GM19239 (cell line): ENCODE data around the gene TEX29.

Experiments used
- DNase-seq: peaks from one replicate; pipeline ENCODE4 v3.0.0; 2011; ENCODE audit warnings: low spot score; ENCODE audit not compliant: insufficient read length
- FAIRE-seq: peaks from 2 replicates; lab custom pipeline; 2011; peaks lifted over from hg19 to GRCh38; lab: Jason Lieb, UNC

TEX29 gene

DNA sequence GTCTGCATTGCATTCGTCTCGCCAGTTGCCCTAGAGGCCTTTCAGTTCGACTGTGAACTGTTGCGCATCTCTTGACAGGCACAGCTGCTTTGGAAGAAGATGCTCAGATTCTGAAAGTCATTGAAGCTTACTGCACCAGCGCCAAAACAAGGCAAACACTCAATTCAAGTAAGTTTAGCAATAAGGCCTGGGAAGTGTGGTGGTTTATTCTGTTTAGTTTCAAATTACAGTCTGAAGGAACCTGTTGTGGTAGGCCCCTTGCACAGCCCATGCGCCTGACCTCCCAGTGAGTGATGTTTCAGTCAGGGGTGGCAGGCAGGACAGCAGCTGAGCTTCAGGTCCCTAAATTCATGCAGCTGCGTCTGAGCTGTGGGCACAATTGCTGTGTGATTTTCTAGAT is 32.2 kb upstream of the TEX29 start:
- FAIRE-seq (no peak), DNase-seq (no peak)

DNA sequence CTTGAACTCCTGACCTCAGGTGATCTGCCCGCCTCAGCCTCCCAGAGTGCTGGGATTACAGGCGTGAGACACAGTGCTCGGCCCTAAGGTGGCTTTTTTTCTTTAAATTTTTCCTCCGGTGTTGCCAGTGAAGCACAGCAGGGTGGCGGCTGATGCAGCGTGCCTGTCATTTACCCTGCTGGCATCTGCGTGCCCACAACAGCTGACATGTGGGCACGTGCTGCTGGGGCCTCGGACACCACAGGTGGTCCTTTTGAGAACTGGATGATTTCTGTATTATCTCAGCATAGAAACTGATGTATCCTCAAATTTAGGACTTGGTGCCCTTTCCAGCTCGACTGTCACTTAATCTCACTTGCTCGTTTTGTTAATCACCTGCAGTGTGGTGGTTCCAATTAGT is 31.2 kb upstream of the TEX29 start:
- no peak for FAIRE-seq
- no peak for DNase-seq

DNA sequence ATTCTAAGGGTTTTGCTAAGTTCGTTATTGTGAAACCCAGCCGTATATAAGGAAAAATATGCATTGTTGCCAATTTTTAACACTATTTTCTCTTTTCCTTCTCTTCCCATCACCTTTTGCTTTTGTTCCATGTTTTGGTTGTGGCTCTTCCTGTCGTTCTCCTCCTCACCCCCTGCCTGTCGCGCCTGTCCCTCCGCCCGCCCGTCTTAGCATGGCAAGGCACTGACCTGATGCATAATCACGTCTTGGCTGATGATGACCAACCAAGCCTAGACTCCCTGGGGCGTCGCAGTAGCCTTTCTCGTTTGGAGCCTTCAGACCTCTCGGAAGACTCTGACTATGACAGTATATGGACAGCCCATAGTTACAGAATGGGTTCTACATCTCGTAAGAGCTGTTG is 28.5 kb upstream of the TEX29 start:
- FAIRE-seq: no peak
- DNase-seq: no peak

DNA sequence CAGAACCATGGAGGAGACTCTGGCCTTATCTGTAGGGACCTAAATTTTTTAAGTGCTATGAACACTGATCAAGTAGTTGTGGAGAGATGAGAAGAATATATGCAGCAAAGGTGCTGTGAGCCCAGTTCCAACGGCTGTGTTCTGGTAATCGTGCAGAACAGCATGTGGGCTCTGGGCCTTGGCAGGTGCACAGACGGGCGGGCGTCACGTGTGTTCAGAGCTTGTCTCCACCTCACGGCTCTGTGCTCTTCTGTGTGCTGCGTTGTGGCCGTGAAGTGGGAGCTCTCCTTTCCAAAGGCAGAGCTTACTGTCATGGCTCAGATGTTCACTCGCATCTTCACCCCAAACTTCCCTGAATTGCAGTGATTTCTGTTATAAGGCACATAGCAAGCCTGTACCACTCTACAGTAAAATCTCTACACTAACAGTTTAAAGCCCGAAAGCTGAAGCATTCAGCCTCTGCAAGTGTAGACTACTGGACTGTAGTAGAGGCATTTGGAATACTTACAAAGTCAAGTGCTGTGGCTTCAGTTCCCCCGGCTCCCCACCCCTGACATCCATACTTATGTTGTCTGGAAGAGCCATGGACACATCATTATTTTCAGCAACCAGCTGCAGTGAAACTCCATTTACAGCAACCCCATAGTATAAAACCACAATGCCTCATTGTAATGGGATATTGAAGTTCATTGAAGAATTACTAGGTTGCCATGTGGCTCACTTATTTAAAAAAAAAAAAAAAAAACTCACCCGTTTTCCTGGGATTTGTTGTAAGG is 27.5 kb upstream of the TEX29 start:
- FAIRE-seq (no peak), DNase-seq (no peak)

DNA sequence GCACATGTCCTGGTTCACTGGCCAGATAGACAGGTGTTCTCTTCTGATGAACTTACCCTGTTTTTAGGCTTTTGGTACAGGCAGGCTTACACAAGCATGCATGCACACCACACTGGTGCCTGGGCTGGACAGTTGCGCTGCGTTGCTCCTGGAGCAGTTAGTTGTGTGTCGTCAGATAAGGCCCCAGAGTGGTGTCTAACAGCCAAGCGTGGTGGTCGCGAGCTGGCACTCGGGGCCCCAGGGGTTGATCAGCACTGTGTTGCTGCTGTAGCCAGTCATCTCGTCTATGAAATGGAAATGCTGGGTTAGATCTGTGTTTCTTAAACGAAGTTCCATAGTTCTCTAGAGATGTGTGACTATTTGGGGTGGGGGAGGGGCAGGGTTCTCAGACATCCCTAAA is 24.6 kb upstream of the TEX29 start:
- DNase-seq (no peak), FAIRE-seq (no peak)

DNA sequence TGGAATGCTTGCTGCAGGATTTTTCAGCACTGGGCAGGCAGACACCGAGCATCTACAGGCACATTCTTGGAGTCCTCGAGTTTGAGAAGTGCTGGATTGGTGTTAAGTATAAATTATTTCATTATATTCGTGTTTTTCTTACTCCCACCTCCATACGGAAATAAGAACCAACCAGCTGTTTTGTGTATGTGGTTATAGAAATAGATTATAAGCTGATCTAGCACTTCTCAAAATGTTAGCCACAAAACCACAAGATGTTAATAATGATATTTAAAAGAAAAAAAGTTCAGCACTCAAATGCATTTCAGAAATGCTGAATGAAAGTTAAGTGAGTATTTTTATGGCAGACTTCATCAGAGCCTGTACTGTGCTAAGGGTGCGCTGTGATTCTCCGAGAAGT is 24.0 kb upstream of the TEX29 start:
- FAIRE-seq: no peak

DNA sequence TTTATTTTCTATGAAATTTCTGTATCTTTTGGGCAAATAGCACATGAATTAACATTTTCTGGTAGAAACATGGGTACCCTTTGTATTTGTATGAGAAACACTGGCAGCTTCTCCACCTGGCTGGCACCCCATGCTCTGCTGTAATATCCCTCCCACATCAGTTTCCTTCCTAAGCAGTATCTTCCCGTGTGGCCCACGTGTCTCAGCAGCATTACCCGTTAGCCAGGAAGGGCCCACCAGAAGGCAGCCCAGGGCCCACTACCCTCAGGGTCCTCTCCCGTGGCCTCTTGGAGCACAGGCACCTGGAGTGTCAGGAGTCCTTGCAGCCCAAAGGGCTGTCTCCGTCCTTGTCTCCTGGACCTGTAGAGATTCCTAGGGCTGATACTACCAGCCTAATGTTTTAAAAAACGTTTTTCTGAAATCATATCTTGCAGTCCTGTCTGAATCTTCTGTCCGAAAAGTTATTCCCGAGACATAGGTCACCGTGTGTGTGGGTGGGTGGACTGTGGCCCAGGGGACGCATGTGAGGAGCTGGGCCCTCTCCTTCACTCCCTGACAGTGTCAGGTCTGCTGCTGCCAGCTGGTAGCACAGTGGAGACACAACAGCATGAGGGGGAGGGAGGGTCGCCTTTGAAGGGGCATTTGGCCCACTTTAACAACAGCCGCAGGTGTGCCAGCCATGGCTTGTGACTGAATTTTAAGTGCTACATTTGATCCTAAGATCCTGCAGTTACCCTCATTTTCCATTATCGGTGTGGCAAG is 22.0 kb upstream of the TEX29 start:
- FAIRE-seq: no peak
- DNase-seq: no peak

More for the DNA sequence above, 24.0 kb upstream of the TEX29 start:
- no peak for DNase-seq

DNA sequence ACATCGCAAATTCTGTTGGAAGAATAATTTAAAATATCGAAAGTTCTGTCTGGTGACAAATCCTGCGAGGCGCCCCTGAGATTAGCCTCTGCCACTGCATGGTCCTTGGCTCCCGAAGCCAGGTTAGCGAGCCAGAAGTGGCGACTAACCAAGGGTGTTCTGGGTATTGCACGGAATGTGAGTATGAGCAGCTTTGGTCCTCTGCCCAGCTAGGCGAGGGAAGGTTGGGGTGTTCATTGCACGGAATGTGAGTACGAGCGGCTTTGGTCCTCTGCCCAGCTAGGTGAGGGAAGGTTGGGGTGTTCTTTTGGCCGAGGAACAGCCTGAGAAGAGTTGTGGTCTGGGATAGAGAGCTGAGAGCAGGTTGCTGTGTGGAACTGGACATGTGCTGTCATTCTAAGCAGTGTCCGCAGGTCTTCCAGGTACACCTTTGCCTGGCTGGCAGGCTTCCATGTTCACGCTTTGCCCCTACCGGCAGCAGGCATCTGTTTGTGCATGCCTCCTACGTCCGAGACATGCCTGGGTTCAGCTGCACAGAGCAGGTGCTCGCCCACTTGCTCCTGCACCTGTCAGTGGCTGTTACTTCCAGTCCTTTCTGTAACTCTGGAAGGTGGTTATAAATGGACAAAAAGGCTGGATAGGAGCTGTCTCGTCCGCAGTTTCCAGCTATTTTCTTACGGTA is 18.3 kb upstream of the TEX29 start:
- FAIRE-seq (no peak), DNase-seq (no peak)

GRCh38 chr13:111303559-111303958 is 16.9 kb upstream of the TEX29 start:
- FAIRE-seq: no peak
- DNase-seq: no peak

- FAIRE-seq: peak; percentile 90
- peak; percentile 65 for DNase-seq
Observed at GRCh38 chr13:111304041-111304544, 16.3 kb upstream of the TEX29 start.

GRCh38 chr13:111304603-111305289 is 15.7 kb upstream of the TEX29 start:
- DNase-seq (no peak), FAIRE-seq (peak; percentile 87)

- no peak for FAIRE-seq
Observed at GRCh38 chr13:111312944-111313590, 7.4 kb upstream of the TEX29 start.

DNA sequence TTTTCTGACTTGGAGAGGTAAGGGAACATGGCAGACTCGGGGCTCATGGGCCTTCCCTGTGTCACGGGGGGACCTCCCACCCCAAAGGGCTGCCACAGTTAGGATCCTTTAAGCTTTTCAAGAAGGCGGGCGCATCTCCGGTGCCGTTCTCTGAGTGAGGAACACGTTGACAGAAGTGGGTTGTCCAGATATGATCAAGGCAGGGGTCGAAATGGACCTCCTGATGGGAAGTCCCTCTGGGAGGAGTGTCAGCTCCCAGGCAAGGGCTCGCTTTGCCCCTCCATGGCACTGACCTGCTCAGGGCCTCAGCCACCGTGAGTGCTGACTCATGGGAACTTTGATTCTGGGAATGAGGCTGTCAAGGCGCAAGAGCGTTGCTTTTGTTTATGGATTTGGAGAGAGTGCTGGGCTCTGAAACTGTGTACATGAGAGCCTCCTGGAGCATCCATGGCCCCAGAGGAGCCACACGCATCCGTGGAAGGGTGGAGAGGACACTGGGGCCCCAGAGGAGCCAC is 6.5 kb upstream of the TEX29 start:
- DNase-seq (no peak), FAIRE-seq (no peak)

More at GRCh38 chr13:111312944-111313590, 7.4 kb upstream of the TEX29 start:
- no peak for DNase-seq

DNA sequence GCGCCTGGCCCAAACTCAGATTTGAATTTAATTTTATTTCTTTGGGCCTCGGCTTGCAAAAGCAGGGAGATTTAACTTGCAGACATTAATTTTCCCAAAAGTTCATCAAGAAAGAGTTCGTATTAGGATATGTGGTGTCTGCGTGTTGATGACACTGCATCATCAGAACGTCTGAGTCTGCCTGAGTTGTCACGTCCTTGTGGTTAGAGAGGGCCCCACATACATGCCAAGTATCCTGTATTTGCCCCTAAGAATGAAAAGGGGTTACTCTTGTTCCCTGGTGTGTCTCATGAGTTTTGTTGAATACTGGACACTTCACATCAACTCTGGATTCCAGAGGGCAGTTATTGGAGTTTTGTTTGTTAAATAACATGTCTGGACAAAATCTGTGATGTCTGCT is 5.6 kb upstream of the TEX29 start:
- FAIRE-seq: no peak
- DNase-seq: no peak

DNA sequence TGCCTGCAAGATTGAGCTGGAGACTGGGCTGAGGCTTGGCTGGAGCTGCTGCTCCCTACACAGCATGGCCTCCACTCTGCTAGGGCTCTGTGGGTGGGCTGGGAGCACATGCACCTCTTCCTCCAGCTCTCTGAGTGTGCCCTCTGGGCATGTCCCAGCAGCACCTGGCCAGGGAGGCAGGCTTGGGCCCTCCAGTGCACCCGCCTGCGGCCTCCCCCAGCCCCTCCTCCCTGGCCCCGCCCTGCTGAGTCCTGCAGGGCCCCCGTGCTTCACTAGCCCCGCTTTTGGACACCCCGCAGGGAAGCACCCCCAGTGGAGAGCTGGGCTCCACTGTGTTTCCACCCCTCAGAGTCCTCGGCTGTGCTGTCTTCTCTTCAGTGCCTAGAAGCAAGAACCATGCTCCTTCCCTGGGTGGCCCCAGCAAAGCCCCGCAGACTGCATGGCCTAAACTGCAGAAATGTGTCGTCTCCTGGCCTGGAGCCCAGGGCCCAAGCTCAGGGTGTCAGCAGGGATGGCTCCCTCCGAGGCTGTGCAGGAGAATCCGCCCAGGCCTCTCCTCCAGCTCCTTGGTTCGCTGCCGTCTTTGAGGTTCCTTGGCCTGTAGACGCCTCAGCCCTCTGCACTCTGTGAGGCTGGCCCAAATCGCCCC is 5.0 kb upstream of the TEX29 start:
- FAIRE-seq (no peak), DNase-seq (no peak)

DNA sequence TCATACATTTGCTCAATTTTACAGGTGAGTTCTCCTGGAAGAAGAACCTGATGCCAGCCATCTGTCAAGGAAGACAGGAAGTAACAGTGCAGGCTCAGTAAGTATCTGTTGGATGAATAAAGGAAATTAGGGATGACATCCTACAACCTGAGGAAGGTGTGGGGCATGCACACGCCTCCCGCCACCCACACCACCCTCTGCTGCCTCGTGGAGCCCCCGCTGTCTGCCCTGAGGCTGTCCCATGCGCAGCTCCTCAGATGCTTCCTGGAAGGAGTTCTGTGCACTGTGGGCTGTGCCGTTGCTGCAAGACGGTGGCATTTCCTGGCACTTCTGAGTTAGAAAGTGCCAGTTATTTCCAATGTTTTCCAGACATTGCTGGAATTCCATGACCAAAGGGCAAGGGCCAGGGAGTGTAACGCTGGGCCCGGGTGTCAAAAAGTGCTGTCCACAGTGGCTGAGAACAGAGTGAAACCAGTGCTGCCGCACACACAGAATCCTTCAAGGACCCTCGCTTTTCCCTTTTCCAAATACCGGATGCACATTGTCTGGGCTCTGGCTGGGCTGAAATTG is 4.2 kb upstream of the TEX29 start:
- no peak for FAIRE-seq
- no peak for DNase-seq

DNA sequence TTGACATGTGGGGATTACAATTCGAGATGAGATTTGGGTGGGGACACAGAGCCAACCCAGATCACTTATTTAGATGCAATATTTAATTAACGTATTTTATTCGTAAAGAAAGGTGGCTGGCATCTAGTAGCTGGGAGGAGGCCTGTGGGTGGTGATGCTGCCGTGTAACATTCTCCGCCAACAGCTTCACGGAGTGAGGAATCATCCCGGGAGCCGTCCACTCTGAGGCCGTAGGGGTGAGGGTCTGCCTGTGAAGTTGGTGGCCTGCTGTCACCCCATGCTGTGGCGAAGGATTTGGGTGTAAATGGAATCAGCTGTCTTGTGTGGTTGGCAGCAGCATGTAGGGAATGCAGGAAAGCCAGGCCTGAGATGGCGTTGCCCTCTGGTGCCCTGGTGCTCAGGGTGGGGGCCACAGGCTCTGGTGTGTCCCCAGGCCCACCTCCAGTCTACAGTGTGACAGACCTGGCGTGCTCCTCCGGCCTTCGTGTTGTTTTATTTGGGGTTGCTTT is 3.3 kb upstream of the TEX29 start:
- no peak for FAIRE-seq
- DNase-seq: no peak

DNA sequence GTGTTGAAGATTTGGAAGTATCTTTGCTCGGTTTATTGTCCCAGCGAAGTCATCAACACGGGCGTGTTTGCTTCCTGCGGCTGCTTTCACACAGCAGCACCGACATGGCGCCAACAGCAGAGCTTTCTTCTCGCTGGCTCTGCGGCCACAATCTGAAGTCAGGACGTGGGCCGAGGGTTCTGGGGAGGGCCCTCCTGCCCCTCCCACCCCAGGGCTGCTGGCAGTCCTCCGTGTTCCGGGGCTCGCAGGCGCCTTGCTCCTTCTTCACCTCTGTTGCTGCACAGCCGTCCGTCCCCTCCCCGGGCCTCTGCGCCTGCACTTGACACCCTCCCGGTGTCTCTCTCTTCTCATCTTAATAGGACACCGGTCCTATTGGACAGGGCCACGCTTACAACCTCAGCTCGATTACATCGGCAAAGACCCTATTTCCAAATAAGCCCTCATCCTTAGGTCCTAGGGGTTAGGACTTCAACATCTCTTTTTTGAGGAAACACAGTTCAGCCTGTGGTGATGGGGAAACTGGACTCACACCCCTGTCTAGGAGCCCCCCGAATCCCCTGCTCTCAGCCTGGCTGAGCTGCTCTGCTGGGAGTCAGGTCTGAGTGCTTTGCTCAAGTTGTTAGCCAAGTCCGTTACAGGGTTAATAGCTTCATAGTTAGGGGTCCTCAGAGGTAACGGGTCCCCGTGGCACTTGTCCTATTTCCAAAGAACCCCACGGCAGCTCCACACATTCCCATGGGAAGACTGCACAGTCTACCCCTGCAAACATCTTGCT is 2.7 kb upstream of the TEX29 start:
- FAIRE-seq: no peak

More for the DNA sequence above, 2.7 kb upstream of the TEX29 start:
- no peak for DNase-seq
